Activated CD4-positive, CD25-positive, alpha-beta regulatory T cell treated with anti-CD3 and anti-CD28 coated beads, Interleukin-2, amount 50 U/mL, for 24 hours (primary cell): Measurements from ENCODE around the gene RCVRN.
"Not testable (repeated sequence)": the region's sequence is repeated elsewhere in the genome, so short reads cannot be mapped to it uniquely, and the experiment has no call there.

ENCODE experiments used
- ATAC-seq, 2 donors: fragments of 150-1000 bp; cut with Tn5 transposase; one replicate each; pipeline ENCODE4 v1.10.0; 2021; ENCODE audit warnings: mild to moderate bottlenecking in 1 of 2, moderate library complexity in 1 of 2

RCVRN gene

GRCh38 chr17:9921216-9921615 lies 16.1 kb upstream of the RCVRN start:
- not testable (repeated sequence) for ATAC-seq

GRCh38 chr17:9918804-9919352 lies 13.8 kb upstream of the RCVRN start:
- no peak for ATAC-seq

- ATAC-seq: no peak
These were observed 13.3 kb upstream of the RCVRN start for GRCh38 chr17:9918352-9918751.

- ATAC-seq: no peak
These were observed 12.7 kb upstream of the RCVRN start for GRCh38 chr17:9917801-9918200.

- ATAC-seq: no peak
These were observed 12.1 kb upstream of the RCVRN start for GRCh38 chr17:9917131-9917530.

- no peak for ATAC-seq
These were observed 11.0 kb upstream of the RCVRN start for GRCh38 chr17:9916108-9916507.

- ATAC-seq: no peak
These were observed 8.4 kb upstream of the RCVRN start for GRCh38 chr17:9913476-9913875.

GRCh38 chr17:9912121-9913099 lies 7.3 kb upstream of the RCVRN start:
- ATAC-seq: no peak

- no peak for ATAC-seq
These were observed 6.0 kb upstream of the RCVRN start for GRCh38 chr17:9911089-9911488.

- no peak for ATAC-seq
These were observed 3.6 kb upstream of the RCVRN start for GRCh38 chr17:9908649-9909042.

- no peak for ATAC-seq
These were observed 3.0 kb upstream of the RCVRN start for GRCh38 chr17:9907883-9908648.

GRCh38 chr17:9907131-9907530 lies 2.1 kb upstream of the RCVRN start:
- no peak for ATAC-seq

- ATAC-seq: no peak
These were observed 1.5 kb upstream of the RCVRN start for GRCh38 chr17:9906616-9907015.

- ATAC-seq: no peak
These were observed 831 bp upstream of the RCVRN start for GRCh38 chr17:9905902-9906301.

- no peak for ATAC-seq
These were observed 594 bp downstream of the RCVRN start for GRCh38 chr17:9904277-9905077.

- ATAC-seq: no peak
These were observed 3.0 kb downstream of the RCVRN start for GRCh38 chr17:9902120-9902519.

- no peak for ATAC-seq
These were observed 4.3 kb downstream of the RCVRN start for GRCh38 chr17:9900784-9901183.

GRCh38 chr17:9900044-9900594 lies 5.0 kb downstream of the RCVRN start:
- no peak for ATAC-seq

- no peak for ATAC-seq
These were observed 5.6 kb downstream of the RCVRN start for GRCh38 chr17:9899280-9900043.

- ATAC-seq: no peak
These were observed 6.3 kb downstream of the RCVRN start for GRCh38 chr17:9898812-9899211.

GRCh38 chr17:9897372-9897968 lies 7.6 kb downstream of the RCVRN start:
- ATAC-seq: no peak
